SU-DHL-6 (cell line): ENCODE measurements around the gene LRP4.

Source experiments
- EZH2phosphoT487 ChIP-seq: fragments of 200-600 bp; sonication (generic), shearing (Covaris generic); conservative IDR thresholded peaks from 2 replicates; pipeline ENCODE4 v1.6.1; 2018; ENCODE audit warnings: mild to moderate bottlenecking, antibody characterized with exemption, low read length, moderate library complexity, mixed read lengths
- TF ChIP-seq, protein P1 (sequence below): fragments of 200-600 bp; sonication (generic); IDR thresholded peaks from one replicate; pipeline ENCODE4 v1.5.1; 2017; ENCODE audit warnings: antibody characterized with exemption, mild to moderate bottlenecking, low read length, moderate library complexity; ENCODE audit not compliant: insufficient read depth, poor library complexity, severe bottlenecking

DNA sequence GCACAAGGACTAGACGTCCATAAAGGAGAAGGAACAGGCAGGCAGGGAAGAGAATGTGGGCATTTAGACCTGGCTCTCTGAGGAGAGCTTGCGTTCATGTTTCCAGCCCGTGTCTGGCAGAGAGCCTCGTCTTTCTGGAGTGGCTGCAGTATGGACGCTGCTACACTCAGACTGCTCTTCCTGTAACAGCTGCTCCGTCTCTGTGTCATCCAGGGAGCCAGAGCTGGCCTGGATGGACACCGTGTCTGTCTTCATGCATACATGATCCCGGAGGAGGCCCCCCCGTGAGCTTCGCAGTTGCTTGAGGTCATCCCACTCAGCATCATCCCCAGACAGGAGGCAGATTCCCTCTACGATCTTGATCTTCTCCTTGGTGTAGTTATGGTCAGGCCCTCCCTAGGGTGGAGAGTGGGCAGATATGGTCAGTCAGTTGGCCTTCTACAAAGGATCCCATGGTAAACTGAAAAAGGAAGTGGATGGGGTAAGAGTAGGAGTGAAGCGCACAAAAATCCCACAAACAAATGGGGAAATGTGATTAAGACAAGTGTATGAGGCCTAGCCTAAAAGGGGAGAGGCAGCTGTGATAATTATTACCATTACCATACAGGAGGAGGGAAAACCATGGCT, 59.3 kb downstream of the LRP4 start:
- TF ChIP-seq, protein P1, sequence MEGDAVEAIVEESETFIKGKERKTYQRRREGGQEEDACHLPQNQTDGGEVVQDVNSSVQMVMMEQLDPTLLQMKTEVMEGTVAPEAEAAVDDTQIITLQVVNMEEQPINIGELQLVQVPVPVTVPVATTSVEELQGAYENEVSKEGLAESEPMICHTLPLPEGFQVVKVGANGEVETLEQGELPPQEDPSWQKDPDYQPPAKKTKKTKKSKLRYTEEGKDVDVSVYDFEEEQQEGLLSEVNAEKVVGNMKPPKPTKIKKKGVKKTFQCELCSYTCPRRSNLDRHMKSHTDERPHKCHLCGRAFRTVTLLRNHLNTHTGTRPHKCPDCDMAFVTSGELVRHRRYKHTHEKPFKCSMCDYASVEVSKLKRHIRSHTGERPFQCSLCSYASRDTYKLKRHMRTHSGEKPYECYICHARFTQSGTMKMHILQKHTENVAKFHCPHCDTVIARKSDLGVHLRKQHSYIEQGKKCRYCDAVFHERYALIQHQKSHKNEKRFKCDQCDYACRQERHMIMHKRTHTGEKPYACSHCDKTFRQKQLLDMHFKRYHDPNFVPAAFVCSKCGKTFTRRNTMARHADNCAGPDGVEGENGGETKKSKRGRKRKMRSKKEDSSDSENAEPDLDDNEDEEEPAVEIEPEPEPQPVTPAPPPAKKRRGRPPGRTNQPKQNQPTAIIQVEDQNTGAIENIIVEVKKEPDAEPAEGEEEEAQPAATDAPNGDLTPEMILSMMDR: no peak
- no peak for TF ChIP-seq EZH2phosphoT487
